DMS79 treated with DMSO at 0.1 percent for 48 hours (cell line): ENCODE measurements around the gene GSKIP.
"Not testable (repeated sequence)": the region's sequence is repeated elsewhere in the genome, so short reads cannot be mapped to it uniquely, and the experiment has no call there.

Source experiments
- DNase-seq: peaks from one replicate; lab custom pipeline; 2025; lab: John Stamatoyannopoulos, UW

The GSKIP gene

DNA sequence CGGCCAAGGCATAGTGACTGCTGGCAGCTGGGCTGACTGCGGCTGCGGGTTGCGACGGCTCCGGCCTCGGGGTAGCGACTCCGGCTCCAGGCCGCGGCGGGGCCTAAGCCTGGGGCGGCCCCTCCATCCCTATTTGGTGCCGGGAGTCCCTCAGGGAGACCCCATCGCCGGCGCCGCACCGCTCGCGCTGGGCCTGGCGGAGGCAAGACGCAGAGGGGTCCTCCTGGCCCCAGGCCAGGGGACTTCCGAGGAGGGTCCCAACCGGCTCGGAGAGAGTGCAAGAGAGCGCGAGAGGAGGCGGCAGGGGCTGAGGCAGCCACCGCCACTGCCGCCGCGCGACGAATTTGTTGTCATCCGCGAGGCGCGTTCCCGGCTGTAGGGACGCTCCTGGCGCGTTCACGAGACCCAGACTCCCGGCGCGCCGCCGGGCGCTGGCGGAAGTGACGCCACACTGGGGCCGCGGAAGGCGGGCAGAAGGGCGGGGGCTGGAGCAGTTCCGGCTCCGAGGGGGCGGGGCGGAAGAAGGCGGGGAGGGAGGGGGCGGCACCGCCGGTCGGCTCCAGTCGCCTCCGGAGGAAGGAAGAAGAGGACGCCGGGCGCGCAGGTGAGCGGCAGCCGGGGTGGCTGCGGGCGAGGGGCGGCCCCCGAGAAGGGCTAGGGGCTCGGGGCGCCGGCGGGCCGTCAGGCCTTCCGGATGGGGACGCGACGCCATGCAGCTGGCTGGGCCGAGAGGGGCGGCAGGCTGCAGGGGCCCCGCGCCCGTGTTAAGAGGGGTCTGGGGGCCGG, at the start of gene GSKIP, which contains the start of gene ATG2B:
TSS of gene GSKIP (plus strand) at position 562 of the 786 bp plus-strand sequence. CDS start 18,722 bp downstream, outside the sequence.
TSS of gene ATG2B (minus strand) at position 377 of the 786 bp plus-strand sequence. CDS start at position 12, 365 bp downstream.
- DNase-seq = peak; percentile 94

DNA sequence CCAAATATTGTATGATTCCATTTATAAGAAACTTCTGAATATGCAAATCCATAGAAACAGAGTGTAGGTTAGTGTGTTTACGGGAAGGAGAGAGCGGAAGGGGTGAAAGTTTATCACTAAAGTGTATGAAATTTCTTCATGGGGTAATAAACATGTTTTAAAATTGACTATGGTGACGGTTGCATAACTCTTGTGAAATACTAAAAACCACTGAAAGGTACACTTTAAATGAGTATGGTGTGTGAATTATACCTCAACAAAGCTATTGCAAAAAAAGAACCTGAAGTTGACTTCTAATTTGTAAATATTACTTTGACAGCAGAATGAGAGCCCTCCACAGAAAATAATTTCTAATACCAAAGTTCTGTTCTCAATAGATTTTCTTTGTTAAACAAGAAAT, 47.2 kb upstream of the GSKIP start:
- DNase-seq = no peak

- DNase-seq = no peak
Measured at GRCh38 chr14:96318836-96319235, 44.5 kb upstream of the GSKIP start.

DNA sequence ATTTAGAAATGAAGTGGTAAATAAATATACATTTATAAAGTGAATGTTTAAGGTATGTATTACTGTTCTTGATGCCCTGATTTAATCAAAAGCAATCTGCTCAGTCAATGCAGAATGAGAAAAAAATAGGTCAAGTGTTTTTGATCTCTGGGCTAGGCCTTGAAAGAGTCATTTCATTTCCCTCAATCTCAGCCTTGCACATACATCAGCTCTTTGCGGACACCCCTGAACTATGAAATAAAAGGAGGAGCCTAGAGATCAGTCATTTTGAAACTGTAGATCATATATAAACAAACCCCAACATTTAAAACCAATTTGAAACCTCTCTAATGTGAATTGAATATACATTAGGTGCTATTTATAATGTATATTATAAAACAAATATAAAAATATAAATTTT, 42.7 kb upstream of the GSKIP start:
- DNase-seq = no peak

GRCh38 chr14:96324219-96324618, 39.1 kb upstream of the GSKIP start:
- DNase-seq = no peak

GRCh38 chr14:96338551-96338950, 24.8 kb upstream of the GSKIP start:
- no peak for DNase-seq

- no peak for DNase-seq
Measured at GRCh38 chr14:96341323-96341722, 22.0 kb upstream of the GSKIP start.

DNA sequence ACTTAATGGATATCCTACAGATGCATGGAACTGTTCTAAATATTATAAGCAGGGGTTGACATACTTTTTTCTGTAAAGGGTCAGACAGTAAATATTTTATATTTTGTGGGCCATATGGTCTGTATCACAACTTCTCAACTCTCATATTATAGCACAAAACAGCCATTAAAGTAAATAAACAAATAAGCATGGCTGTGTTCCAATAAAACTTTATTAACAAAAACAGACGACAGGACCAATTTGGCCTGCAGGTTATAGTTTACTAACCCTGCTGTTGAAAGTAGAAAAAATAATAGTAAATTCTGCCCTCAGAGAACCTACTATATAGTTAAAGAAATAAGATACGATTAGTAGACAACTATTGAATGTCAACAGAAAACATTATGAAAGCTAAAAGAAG, 17.7 kb upstream of the GSKIP start:
- DNase-seq = no peak

GRCh38 chr14:96347957-96348356, 15.4 kb upstream of the GSKIP start:
- not testable (repeated sequence) for DNase-seq

DNA sequence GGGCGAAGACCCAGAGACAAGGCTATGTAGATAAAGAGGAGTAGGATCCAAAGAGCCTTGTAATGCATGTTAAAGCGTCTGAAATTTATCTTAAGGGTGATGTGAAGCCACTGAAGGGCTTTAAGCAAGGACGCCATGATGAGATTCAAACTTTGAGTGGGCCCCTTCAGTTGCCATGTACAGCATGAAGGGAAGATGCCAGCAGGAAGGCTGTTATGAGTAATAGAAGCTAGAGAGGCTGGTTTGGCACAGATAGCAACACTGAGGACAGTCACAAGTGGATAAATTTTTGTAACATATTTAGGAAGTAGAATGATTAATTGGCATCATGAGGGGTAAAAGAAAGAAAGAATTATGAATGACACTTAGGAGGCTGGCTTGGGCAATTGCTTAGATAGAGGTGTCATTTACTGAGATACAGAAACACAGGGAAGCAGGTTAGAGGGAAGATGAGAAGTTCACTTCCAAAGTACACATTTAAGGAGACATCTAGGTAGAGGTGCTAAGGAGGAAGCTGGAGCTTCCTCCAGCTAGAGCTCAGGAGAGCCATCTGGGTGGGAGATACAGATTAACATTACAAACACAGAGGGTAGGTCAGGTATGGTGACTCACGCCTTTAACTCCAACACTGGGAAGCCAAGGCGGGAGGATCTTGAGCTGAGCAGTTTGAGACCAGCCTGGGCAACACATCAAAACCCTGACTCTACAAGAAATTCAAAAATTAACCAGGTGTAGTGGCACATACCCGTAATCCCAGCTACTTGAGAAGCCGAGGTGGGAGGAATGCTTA, 13.8 kb upstream of the GSKIP start:
- DNase-seq = no peak

DNA sequence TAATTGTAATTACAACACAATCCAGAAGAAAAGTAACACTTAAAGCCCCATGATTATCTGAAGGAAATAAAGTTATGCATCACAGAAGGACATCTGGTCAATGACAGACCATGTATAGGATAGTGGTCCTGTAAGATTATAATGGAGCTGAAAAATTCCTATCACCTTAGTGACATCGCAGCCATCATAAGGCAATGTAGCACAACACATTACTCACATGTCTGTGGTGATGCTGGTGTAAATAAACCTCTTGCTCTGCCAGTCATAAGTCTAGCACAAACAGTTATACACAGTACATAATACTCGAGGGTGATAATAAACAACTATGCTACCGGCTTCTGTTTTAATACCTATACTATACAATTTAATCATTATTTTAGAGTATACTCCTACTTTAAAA, 11.3 kb upstream of the GSKIP start:
- DNase-seq = no peak

- DNase-seq = no peak
Measured at GRCh38 chr14:96352708-96353107, 10.6 kb upstream of the GSKIP start.

DNA sequence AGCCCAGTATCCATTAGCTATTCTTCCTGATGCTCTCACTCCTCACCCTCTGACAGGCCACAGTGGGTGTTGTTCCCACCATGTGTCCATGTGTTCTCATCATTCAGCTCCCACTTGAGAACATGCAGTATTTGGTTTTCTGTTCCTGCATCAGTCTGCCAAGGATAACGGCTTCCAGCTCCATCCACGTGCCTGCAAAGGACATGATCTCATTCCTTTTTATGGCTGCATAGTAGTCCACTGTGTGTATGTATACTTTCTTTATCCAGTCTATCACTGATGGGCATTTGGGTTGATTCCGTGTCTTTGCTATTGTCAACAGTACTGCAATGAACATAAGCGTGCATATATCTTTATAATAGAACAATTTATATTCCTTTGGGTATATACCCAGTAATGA, 9.1 kb upstream of the GSKIP start:
- no peak for DNase-seq

DNA sequence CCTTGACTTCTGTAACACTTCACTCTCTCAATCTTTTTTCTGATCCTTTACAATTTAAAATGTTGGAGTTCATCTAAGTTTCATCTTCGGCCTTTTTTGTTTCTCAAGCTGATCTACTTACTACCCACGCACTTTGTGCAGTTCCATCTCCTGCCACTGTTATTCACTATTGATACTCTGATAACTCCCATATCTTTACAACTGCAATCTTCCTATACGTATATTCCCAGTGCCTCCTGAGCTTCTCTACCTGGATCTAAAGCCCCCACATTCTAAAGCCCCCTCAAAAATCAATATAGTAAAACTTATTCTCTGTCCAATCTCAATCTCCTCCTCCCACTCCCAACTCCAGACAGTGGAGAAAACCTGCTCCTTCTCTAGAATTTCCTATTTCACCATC, 6.1 kb upstream of the GSKIP start:
- DNase-seq = no peak

DNA sequence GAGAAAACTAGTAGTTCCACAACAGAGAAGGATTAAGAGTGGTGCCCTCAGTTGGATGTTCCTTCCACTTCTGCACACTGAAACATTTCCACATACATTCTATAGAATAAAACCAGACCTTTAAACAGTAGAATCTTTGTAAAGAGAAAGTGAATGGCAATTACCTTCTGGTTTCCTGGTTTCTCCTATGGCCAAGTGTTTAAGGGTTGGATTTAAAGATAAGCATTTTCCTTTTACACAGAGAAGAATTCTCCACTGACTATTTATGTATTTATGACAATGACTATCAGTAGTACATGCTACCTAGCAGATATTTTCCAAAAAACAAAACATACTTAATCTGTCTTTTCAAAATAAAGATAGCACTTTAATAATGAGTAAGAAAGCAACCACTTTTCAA, 3.4 kb upstream of the GSKIP start:
- no peak for DNase-seq

GRCh38 chr14:96362071-96362964, 1.0 kb upstream of the GSKIP start:
- DNase-seq = peak; percentile 93

DNA sequence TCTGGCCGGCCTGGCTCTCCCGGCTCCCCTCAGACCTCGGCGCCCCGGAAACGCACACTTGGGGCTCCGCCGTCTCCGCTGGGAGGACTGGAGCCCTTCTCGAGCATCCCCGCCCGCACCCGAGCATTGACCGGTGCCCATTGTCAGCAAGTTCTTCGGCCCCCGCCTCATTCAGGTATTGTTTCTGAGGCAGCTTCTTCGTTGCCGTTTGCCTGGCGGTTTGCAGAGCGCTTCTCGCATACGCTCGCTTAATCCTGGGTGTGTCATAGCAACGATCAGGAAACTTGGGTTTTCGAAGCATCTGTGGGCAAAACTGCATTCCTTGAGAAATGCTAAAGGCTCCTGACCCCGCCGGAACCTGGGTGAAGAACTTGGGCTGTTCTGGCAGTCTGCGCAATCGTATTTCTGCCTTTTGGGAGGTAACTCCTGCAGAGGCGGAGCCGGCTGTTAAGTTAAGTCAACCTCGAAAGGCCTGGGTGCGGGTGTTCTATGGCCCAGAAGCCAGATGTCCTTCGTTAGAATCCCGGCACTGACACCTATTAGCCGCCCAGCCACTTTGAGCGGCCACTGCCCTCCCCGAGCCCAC, 518 bp downstream of the GSKIP start:
- DNase-seq = peak; percentile 59

DNA sequence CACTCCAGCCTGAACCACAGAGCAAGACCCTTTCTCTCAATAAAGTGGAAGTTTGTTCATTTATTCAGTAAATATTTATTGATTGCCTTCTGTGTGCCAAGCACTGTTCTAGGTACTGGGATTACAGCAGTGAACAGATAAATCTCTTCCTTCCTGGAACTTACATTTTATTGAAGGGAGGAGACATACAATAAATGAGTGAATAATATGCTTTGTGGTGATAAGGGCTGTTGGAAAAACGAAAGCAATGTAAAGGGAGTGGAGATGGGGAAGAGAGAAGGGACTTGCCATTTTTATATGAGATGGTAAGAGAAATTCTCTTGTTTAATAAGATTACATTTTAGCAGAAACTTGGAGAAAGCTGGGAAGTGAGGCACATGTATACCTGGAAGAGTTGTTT, 1.6 kb downstream of the GSKIP start:
- DNase-seq = no peak

- no peak for DNase-seq
Measured at GRCh38 chr14:96368534-96368933, 5.2 kb downstream of the GSKIP start.

DNA sequence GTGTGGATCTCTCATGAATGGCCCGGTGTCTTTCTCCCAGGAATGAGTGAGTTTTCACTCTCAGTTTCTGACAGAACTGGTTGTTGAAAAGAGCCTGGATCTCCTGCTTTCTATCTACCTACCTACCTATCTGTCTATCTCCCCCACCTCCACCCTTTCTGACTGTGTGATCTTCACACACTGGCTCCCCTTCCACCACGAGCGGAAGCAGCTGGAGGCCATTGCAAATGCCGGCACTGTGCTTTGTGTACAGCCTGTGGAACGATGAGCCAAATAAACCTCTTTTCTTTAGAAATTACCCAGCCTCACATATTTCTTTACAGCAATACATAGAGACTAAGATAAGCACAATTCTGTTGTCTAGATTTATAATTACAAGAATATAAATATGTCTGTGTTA, 7.2 kb downstream of the GSKIP start:
- no peak for DNase-seq

DNA sequence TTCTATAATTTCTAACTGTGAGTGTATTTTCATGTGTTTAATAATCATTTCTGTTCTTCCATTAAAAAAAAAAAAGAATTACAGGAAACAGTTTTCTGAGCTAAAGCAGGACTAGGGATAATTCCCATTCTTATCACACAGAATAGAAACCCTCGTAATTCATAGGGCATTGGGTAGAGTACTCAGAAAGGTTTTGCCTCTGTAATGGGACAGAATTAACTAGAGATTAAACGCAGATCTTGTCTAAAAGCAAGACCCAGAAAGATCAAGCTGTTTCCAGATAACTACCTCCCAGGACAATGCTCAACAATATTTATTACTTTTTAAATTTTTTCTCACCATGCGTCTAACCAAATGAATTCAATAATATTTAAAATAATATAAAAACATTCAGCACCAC, 10.2 kb downstream of the GSKIP start:
- no peak for DNase-seq

- DNase-seq = no peak
Measured at GRCh38 chr14:96376093-96376492, 12.8 kb downstream of the GSKIP start.
